Transverse colon (tissue), 4 donors: Measurements from ENCODE around the gene PDCD11.
"Not testable (repeated sequence)": the region's sequence is repeated elsewhere in the genome, so short reads cannot be mapped to it uniquely, and the experiment has no call there.

Experiments used
- EP300 ChIP-seq: sonication (generic); formaldehyde crosslinking; IDR thresholded peaks from one replicate; pipeline ENCODE4 v1.6.1; 2017; ENCODE audit warnings: antibody characterized with exemption, low read depth
- POLR2A ChIP-seq: fragments of 450-650 bp; IDR thresholded peaks from one replicate; pipeline ENCODE4 v1.6.1; 2016; ENCODE audit warnings: antibody characterized with exemption, mild to moderate bottlenecking, moderate library complexity
- POLR2AphosphoS5 ChIP-seq, 3 donors: sonication (generic); formaldehyde crosslinking; IDR thresholded peaks; one replicate each; pipeline ENCODE4 v1.6.1; 2016; ENCODE audit warnings: antibody characterized with exemption in 3 of 3
- TF ChIP-seq, protein P1 (sequence below), 5 experiments: fragments of 200-600 bp in 3 of 5; fragments of 450-650 bp in 2 of 5; sonication (generic) in 3 of 5; IDR thresholded peaks; 1 replicate in 2 of 5; 2 replicates in 3 of 5; pipeline ENCODE4 v1.5.1; 2016 to 2017; ENCODE audit warnings: antibody characterized with exemption in 5 of 5, inconsistent platforms in 3 of 5, mild to moderate bottlenecking in 2 of 5, moderate library complexity in 1 of 5

DNA sequence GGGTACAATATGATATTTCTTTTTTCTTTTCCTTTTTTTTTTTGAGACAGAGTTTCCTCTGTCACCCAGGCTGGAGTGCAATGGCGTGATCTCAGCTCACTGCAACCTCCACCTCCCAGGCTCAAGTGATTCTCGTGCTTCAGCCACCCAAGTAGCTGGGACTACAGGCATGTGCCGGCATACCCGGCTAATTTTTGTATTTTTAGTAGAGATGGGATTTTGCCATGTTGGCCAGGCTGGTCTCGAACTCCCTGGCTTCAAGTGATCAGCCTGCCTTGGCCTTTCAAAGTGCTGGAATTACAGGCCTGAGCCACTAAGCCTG lies 20.7 kb downstream of the PDCD11 start:
- TF ChIP-seq, protein P1, sequence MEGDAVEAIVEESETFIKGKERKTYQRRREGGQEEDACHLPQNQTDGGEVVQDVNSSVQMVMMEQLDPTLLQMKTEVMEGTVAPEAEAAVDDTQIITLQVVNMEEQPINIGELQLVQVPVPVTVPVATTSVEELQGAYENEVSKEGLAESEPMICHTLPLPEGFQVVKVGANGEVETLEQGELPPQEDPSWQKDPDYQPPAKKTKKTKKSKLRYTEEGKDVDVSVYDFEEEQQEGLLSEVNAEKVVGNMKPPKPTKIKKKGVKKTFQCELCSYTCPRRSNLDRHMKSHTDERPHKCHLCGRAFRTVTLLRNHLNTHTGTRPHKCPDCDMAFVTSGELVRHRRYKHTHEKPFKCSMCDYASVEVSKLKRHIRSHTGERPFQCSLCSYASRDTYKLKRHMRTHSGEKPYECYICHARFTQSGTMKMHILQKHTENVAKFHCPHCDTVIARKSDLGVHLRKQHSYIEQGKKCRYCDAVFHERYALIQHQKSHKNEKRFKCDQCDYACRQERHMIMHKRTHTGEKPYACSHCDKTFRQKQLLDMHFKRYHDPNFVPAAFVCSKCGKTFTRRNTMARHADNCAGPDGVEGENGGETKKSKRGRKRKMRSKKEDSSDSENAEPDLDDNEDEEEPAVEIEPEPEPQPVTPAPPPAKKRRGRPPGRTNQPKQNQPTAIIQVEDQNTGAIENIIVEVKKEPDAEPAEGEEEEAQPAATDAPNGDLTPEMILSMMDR (IDR thresholded peaks at IDR 0.05) = peak in 1 of 5 experiments; percentile 1
- TF ChIP-seq POLR2A; POLR2AphosphoS5 (IDR thresholded peaks at IDR 0.05); EP300: not testable (repeated sequence)
